Measurements from ENCODE around the gene NAXE.
A peak's percentile ranks its signal among the peaks of the same experiment; 100 is the strongest.
"Not testable (repeated sequence)": the region's sequence is repeated elsewhere in the genome, so short reads cannot be mapped to it uniquely, and the experiment has no call there.

NAXE gene

DNA sequence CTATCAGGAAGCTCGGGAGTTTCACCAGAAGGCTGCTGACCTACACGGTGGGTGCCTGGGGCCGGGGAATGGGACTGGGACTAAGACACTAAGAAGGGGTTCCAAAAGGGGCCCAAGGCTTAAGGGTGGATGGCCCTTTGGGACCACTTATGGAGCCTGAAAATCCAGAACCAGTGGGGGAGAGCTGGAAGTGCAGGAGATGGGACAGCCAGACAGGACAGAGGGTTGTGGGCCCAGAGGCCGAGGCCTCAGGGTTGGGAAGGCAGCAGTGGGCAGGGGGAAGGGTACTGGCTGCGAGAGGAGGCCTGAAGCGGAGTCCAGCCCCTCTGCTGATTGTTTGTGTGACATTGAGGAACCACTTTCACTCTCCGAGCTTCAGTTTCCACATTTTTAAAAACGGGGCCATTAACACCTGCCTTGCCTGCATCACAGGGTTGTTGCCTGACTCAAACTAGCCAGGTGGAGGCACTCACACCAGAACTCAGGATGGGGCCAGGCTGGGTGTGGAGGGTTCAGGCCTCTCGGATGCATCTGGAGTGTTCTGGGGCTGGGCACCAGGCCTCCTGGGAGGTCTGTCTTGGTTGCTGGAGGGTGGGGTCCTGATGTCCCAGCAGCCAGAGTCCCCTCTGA is 9.1 kb upstream of the NAXE start:
- peak overlapping the region; percentile 98 for H3K27ac Mint-ChIP-seq
- no peaks in the 10 kb centered on the region for H3K27me3 Mint-ChIP-seq
- peak overlapping the region; percentile 87 for H3K4me3 Mint-ChIP-seq
- no peaks in the 10 kb centered on the region for H3K36me3 Mint-ChIP-seq
- peaks cover 28% of the 10 kb centered on the region for H3K4me1 Mint-ChIP-seq
- no peaks in the 10 kb centered on the region for H3K9me3 Mint-ChIP-seq

DNA sequence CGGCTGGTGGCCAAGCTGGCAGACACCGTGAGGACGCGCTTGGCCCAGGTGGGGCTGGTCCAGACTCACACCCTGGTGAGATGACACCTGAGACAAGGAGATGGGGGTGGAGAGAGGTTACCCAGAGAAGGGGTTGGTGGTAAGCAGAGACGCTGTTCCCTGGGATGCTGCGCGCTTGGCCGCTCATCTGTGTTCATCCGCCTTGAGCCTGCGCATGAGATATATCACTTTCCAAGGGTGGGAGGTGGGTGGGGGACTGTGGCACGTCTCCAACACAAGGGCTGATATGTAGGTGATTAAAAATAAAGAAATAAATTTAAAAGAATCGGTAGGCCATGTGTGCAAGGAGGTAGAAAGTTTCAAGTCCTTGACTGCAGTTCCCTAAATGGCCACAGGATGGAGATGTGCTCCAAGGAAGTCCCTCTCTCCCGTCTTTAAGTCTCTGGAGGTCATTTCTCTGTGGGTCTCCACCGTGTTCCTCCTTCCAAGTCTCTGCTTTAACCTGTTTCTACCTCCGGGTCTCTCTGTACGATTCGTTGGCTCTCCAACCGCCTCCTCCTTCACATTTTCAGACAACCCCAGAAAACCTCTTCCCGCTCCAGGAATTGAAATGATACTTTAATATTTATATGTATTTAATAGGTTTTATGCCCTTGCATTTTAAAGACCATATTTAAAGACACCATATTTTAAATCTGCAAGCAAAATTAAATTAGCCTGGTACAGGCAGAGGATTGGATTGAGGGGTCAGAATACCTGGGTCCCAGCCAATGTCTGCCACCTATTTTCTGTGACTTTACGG is 7.6 kb upstream of the NAXE start:
- Mint-ChIP-seq H3K9me3 (no peaks in the 10 kb centered on the region), H3K4me3 (peak overlapping the region; percentile 59), H3K27me3 (no peaks in the 10 kb centered on the region), H3K36me3 (no peaks in the 10 kb centered on the region), H3K27ac (no peak overlapping the region), H3K4me1 (peaks cover 28% of the 10 kb centered on the region)

DNA sequence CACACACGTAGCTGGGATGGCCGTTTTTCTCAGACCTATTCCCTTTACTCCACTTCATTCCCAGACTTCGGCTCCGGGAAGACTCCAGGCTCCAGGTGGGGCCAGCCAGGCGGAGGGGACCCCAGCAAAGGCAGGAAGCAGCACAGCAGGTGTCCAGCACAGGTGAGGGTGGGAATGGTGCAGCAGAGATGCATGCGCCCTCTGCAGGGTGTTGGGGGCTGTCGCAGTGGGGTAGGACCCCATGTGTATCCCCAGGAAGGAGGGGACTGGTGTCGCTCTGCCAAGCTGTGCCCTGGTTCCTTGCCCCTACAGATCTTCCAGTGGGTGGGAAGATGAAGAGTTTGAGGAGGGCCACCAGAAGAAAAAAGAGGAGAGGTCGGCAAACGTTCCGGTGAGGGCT is 6.8 kb upstream of the NAXE start:
- Mint-ChIP-seq H3K9me3 (no peaks in the 10 kb centered on the region), H3K36me3 (no peaks in the 10 kb centered on the region), H3K4me1 (peaks cover 28% of the 10 kb centered on the region), H3K27me3 (no peaks in the 10 kb centered on the region), H3K4me3 (no peak overlapping the region), H3K27ac (no peak overlapping the region)

DNA sequence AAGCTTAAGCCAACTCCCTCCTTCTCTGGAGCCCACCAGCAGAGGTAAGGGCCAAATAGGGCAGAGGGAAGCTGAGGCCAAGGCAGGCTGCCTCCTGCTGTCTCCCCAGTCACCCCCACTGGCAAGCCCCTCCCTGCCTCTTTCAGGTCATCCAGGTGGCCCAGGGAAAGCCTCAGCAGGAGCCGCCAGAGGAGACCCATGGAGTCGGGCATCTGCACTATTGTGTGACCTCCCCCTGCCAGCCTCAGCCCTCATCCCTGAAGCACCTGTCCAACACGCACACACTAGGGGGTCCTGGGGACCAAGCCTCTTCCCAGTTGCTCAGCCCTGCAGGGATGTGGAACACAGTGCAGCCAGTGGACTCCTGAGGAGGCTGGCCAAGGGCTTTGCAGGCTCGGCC is 5.3 kb upstream of the NAXE start:
- Mint-ChIP-seq H3K36me3 (no peaks in the 10 kb centered on the region), H3K9me3 (no peaks in the 10 kb centered on the region), H3K4me3 (no peak overlapping the region), H3K4me1 (peaks cover 31% of the 10 kb centered on the region), H3K27me3 (no peaks in the 10 kb centered on the region), H3K27ac (no peak overlapping the region)

DNA sequence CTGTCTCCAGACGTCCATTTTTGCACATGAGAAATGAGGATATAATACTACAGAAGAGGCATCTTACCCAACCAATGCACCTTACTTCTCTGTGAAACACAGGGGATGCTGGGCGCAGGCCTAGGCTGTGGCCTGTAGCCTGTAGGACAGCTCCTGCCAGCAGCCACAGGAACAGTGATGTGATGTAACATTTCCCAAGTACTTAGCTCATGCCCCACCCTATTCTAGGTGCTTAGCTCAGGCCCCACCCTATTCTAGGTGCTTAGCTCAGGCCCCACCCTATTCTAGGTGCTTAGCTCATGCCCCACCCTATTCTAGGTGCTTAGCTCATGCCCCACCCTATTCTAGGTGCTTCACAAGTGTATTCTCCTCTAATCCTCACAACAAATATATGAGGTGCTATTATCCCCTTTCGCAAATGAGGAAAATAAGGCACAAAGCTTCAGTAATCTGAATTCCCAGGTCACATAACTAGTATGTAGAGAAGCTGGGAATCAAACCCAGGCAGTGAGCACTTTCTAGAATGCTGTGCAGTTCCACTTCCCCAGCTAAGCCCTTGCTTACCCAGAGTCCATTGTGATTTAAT is 4.6 kb upstream of the NAXE start:
- no peak overlapping the region for H3K4me3 Mint-ChIP-seq
- no peak overlapping the region for H3K27ac Mint-ChIP-seq
- peaks cover 27% of the 10 kb centered on the region for H3K4me1 Mint-ChIP-seq
- no peaks in the 10 kb centered on the region for H3K36me3 Mint-ChIP-seq
- H3K9me3 Mint-ChIP-seq = no peaks in the 10 kb centered on the region
- H3K27me3 Mint-ChIP-seq = no peaks in the 10 kb centered on the region

DNA sequence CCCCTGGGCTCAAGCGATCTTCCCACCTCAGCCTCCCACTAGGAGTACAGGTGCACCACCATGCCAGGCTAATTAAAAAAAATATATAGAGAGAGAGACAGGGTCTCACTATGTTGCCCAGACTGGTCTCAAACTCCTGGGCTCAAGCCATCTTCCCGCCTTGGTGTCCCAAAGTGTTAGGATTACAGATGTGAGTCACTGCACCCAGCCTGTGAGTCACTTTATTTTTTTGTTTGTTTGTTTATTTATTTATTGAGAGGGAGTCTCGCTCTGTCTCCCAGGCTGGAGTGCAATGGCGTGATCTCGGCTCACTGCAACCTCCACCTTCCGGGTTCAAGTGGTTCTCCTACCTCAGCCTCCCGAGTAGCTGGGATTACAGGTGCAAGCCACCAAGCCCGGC is 3.6 kb upstream of the NAXE start:
- H3K4me3 Mint-ChIP-seq, H3K9me3 Mint-ChIP-seq, H3K27ac Mint-ChIP-seq, H3K36me3 Mint-ChIP-seq, H3K27me3 Mint-ChIP-seq: not testable (repeated sequence)
- H3K4me1 Mint-ChIP-seq = peaks cover 23% of the 10 kb centered on the region

DNA sequence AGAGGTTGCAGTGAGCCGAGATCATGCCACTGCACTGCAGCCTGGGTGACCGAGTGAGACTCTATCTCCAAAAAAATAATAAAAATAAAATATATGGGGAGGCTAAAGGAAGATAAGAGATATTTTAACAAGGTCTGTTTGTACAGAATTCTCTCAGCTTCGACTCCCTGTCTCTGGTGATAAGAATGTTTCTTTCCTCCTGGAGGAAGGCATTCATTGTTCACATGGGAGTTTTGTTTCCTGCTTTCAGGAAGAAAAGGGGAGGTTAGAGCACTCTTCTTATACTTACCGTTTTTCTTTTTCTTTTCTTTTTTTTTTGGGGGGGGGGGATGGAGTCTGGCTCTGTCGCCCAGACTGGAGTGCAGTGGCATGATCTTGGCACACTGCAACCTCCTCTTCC is 2.0 kb upstream of the NAXE start:
- Mint-ChIP-seq H3K4me1 (peaks cover 17% of the 10 kb centered on the region), H3K9me3 (no peaks in the 10 kb centered on the region), H3K27ac (no peak overlapping the region), H3K27me3 (no peaks in the 10 kb centered on the region), H3K36me3 (no peaks in the 10 kb centered on the region), H3K4me3 (no peak overlapping the region)

DNA sequence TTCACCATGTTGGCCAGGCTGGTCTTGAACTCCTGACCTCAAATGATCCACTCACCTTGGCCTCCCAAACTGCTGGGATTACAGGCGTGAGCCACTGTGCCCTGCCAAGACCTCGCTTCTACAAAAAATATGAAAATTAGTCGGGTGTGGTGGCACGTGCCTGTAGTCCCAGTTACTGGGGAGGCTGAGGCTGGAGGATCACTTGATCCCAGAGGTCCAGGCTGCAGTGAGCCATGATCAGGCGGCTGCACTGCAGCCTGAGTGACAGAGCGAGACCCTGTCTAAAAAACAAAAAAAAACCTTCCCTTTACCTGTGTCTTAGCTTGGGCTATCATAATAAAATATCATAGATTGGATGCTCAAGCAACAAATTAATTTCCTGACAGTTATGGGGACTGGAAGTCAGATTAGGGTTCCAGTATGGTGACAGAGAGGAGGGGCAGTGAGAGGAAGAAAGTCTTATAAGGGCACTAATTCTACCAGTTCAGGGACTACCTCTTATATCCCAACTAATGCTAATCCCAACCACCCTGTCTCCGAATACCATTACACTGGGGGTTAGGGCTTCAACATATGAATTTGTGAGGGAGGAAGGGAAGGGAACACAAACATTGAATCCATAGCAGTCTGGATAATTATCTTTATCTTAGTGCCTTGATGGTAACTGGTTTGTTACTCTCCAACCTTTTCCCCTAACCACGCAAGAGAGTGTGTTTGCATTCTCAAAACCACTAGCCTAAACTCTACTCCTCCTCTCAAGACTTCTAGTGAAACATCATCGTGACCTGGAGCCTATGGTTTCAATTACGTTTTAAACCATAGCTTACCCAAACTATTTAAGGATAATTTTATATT is 1.0 kb upstream of the NAXE start:
- no peaks in the 10 kb centered on the region for H3K9me3 Mint-ChIP-seq
- peaks cover 27% of the 10 kb centered on the region for H3K4me1 Mint-ChIP-seq
- H3K27ac Mint-ChIP-seq = no peak overlapping the region
- peaks cover 6% of the 10 kb centered on the region for H3K36me3 Mint-ChIP-seq
- no peaks in the 10 kb centered on the region for H3K27me3 Mint-ChIP-seq
- peak overlapping the region; percentile 88 for H3K4me3 Mint-ChIP-seq

DNA sequence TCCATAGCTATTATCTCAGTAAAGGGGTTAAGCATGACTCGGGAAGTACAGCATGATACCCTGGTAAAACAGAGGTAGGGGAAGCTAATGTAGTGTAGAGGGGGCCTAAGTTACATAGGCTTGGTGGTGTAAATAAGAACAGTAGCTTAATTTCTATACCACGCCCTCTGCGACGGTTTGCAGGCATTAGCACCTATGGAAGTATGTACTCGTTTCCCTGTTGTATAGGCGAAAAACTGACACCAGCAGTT is 470 bp upstream of the NAXE start:
- H3K36me3 Mint-ChIP-seq = peaks cover 6% of the 10 kb centered on the region
- H3K27ac Mint-ChIP-seq = peak overlapping the region; percentile 86
- peak overlapping the region; percentile 88 for H3K4me3 Mint-ChIP-seq
- no peaks in the 10 kb centered on the region for H3K9me3 Mint-ChIP-seq
- peaks cover 28% of the 10 kb centered on the region for H3K4me1 Mint-ChIP-seq
- H3K27me3 Mint-ChIP-seq = no peaks in the 10 kb centered on the region

DNA sequence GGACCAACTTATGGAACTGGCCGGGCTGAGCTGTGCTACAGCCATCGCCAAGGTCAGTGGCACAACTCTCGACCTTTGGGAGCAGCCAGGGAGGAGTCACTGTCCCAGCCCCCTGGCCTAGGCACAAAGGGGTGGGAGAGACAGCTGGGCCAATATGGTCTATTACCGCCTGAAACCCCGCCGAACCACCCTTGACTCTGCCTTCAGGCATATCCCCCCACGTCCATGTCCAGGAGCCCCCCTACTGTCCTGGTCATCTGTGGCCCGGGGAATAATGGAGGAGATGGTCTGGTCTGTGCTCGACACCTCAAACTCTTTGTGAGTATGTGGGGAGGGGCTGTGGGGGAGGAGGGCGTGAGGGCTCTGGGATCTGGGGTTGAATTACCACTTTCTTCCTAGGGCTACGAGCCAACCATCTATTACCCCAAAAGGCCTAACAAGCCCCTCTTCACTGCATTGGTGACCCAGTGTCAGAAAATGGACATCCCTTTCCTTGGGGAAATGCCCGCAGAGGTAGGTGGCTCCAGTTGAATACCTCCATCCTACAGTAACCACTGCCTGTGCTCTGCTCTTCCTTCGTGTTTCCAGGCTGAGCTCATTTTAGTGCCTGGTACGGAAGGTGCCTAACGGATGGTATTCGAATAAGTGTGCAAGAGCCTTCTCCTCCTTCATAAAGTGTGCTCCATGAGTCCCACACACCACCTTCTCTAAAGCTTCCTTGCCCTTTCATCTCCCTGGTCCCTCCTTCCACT is 758 bp downstream of the NAXE start:
- H3K9me3 Mint-ChIP-seq = no peaks in the 10 kb centered on the region
- H3K4me3 Mint-ChIP-seq = peak overlapping the region; percentile 88
- H3K4me1 Mint-ChIP-seq = peaks cover 35% of the 10 kb centered on the region
- peaks cover 13% of the 10 kb centered on the region for H3K36me3 Mint-ChIP-seq
- H3K27ac Mint-ChIP-seq = peak overlapping the region; percentile 53
- H3K27me3 Mint-ChIP-seq = no peaks in the 10 kb centered on the region

DNA sequence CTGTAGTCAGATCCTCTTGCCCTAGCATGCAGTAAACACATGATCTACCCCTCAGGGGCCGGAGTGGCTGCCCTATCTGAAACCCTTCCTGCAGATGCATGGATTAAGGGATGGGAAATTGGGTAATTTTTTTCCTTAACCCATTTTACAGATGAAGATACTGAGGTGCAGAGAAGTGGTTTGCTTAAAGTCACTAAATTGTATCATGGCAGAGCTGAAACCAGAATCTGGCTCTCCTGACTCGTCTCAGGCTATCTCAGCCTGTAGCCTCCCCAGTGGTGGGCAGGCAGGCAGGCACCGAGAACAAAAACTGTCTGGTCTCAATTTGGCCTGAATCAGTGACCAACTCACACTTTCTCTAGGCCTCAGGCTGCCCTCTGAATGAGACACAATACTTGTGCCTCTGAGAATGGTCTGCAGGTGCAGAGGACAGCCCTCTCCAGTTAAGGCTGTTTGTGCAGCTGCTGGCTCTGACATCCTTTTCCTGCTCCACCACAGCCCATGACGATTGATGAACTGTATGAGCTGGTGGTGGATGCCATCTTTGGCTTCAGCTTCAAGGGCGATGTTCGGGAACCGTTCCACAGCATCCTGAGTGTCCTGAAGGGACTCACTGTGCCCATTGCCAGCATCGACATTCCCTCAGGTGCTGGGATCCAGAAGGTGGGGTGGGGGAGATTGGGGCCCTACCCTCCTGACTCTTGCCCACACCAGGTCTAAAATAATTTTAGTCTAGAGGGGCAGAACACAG is 1.5 kb downstream of the NAXE start:
- peaks cover 13% of the 10 kb centered on the region for H3K36me3 Mint-ChIP-seq
- peak overlapping the region; percentile 53 for H3K27ac Mint-ChIP-seq
- no peaks in the 10 kb centered on the region for H3K27me3 Mint-ChIP-seq
- H3K9me3 Mint-ChIP-seq = no peaks in the 10 kb centered on the region
- peaks cover 36% of the 10 kb centered on the region for H3K4me1 Mint-ChIP-seq
- H3K4me3 Mint-ChIP-seq = peak overlapping the region; percentile 88

DNA sequence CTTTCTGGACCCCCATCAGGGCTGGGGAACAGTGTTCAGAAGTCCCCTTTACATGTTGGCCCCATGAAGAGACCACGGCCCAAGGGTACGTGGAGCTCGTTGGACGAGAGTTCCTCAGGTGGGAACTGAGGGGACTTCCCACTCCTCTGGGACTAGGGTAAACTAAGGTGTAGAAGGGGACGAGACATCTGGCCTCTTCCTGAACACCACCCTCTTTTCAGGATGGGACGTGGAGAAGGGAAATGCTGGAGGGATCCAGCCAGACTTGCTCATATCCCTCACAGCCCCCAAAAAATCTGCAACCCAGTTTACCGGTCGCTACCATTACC is 2.0 kb downstream of the NAXE start:
- H3K4me3 Mint-ChIP-seq = no peak overlapping the region
- H3K4me1 Mint-ChIP-seq = peaks cover 40% of the 10 kb centered on the region
- no peaks in the 10 kb centered on the region for H3K9me3 Mint-ChIP-seq
- peaks cover 16% of the 10 kb centered on the region for H3K36me3 Mint-ChIP-seq
- no peak overlapping the region for H3K27ac Mint-ChIP-seq
- H3K27me3 Mint-ChIP-seq = no peaks in the 10 kb centered on the region

DNA sequence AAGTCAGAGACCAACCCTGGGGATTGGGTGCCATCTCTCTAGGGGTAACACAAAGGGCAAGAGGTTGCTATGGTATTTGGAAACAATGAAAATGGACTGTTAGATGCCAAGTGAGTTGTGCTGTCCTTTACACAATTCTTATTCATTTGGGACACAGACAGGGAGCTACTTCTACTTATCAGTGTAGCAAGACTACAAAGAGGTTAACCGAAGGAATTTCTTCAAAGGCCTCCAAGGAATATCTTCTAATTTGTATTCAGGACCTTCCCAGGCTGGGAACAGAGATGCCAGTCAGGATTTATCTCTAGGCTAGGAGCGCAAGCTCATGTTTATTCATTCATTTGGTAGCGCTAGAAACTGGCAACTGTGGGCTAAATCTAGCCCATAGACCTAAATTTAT is 2.6 kb downstream of the NAXE start:
- no peak overlapping the region for H3K4me3 Mint-ChIP-seq
- no peak overlapping the region for H3K27ac Mint-ChIP-seq
- peaks cover 19% of the 10 kb centered on the region for H3K36me3 Mint-ChIP-seq
- no peaks in the 10 kb centered on the region for H3K27me3 Mint-ChIP-seq
- H3K4me1 Mint-ChIP-seq = peaks cover 42% of the 10 kb centered on the region
- H3K9me3 Mint-ChIP-seq = no peaks in the 10 kb centered on the region

DNA sequence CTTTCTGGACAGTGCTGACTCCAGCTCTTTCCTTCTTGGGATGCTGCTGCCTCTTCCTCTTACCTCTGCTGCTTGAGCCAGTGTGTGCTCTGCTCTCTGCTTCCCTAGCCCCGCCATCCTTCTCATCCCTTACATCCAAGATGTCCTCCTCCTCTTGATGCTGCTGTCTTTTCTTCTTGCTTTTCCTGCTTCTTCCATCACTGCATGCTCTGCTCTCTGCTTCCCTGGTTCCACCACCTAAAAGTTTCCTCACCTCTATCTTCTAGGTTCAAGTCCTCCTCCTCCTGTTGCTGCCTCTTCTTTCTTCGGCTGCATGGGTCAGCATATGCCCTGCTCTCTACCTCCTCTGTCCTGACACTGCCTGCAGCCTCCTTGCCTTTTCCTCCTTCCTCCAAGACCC is 3.4 kb downstream of the NAXE start:
- peaks cover 23% of the 10 kb centered on the region for H3K36me3 Mint-ChIP-seq
- H3K27me3 Mint-ChIP-seq = no peaks in the 10 kb centered on the region
- H3K4me3 Mint-ChIP-seq = no peak overlapping the region
- H3K9me3 Mint-ChIP-seq = no peaks in the 10 kb centered on the region
- peak overlapping the region; percentile 86 for H3K27ac Mint-ChIP-seq
- peaks cover 47% of the 10 kb centered on the region for H3K4me1 Mint-ChIP-seq

DNA sequence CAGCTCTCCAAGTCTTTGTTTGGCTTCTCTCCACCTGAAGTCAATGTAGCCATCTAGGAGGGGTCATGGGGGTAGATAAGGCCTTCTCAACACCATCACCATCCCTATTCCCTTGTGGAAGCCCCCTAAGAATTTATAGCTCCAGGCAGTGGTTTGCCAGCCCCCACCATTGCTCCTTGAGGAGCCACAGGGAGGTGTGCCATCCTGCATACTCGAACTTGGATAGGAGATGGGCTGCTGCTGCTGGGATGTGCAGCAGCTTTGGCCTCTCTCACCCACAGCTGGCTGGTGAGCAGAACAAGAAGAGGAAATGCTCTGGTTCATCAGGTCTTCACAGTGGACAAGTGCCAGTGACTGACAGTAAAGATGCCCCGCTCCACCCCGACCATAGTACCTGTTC is 4.8 kb downstream of the NAXE start:
- Mint-ChIP-seq H3K4me1 (peaks cover 42% of the 10 kb centered on the region), H3K27ac (peak overlapping the region; percentile 84), H3K27me3 (no peaks in the 10 kb centered on the region), H3K4me3 (no peak overlapping the region), H3K36me3 (peaks cover 28% of the 10 kb centered on the region), H3K9me3 (no peaks in the 10 kb centered on the region)

Data from activated naive CD4-positive, alpha-beta T cell treated with anti-CD3 and anti-CD28 coated beads, Interleukin-2, amount 50 U/mL, for 24 hours (primary cell).